Naive B cell (primary cell): ENCODE measurements around the gene INHBB. TPM values are rescaled to one million over a fixed set of nuclear protein-coding genes. Genes with fewer than 3 reads are reported as not detected.

Experiments
- ATAC-seq, 2 donors: fragments of 150-1000 bp; cut with Tn5 transposase; 2 replicates each; pipeline ENCODE4 v1.10.0; 2021; ENCODE audit warnings: low read depth in 2 of 2, mild to moderate bottlenecking in 2 of 2, moderate library complexity in 2 of 2
- DNase-seq: peaks from one replicate; pipeline ENCODE4 v3.0.0; 2022
- H3K27ac Mint-ChIP-seq, 6 donors: one replicate each; pipeline ENCODE4 v1.8.0; 2020 to 2022; ENCODE audit warnings: mild to moderate bottlenecking in 6 of 6, mixed read lengths in 6 of 6, moderate library complexity in 5 of 6, inconsistent platforms in 2 of 6
- H3K27me3 Mint-ChIP-seq, 3 donors: one replicate each; pipeline ENCODE4 v1.8.0; 2021 to 2022; ENCODE audit warnings: mixed read lengths in 3 of 3, mild to moderate bottlenecking in 1 of 3
- H3K36me3 Mint-ChIP-seq, 2 donors: one replicate each; pipeline ENCODE4 v1.8.0; 2020 to 2022; ENCODE audit warnings: mixed read lengths in 2 of 2, inconsistent platforms in 1 of 2, mild to moderate bottlenecking in 1 of 2
- H3K4me1 Mint-ChIP-seq, 3 donors: one replicate each; pipeline ENCODE4 v1.8.0; 2020 to 2022; ENCODE audit warnings: mixed read lengths in 3 of 3, inconsistent platforms in 1 of 3, mild to moderate bottlenecking in 1 of 3, moderate library complexity in 1 of 3
- H3K4me3 Mint-ChIP-seq, 8 donors: one replicate each; pipeline ENCODE4 v1.8.0; 2020 to 2022; ENCODE audit warnings: mild to moderate bottlenecking in 8 of 8, mixed read lengths in 8 of 8, moderate library complexity in 8 of 8, inconsistent platforms in 2 of 8
- H3K9me3 Mint-ChIP-seq, 7 donors: one replicate each; pipeline ENCODE4 v1.8.0; 2020 to 2022; ENCODE audit warnings: mixed read lengths in 7 of 7, mild to moderate bottlenecking in 5 of 7, inconsistent platforms in 2 of 7, moderate library complexity in 1 of 7
- polyA plus RNA-seq, 6 donors: library from polyadenylated mRNA; unstranded; fragments of 300-500 nt; fragmentation: Illumina TruSeq; gene quantifications; one replicate each; pipeline ENCODE4 v1.2.3, GENCODE V29; 2021; ENCODE audit warnings: low read depth in 6 of 6

The INHBB gene
- polyA plus RNA-seq: under 1 TPM in 1 of 6 donors, not detected in 5; 0.09 TPM

DNA sequence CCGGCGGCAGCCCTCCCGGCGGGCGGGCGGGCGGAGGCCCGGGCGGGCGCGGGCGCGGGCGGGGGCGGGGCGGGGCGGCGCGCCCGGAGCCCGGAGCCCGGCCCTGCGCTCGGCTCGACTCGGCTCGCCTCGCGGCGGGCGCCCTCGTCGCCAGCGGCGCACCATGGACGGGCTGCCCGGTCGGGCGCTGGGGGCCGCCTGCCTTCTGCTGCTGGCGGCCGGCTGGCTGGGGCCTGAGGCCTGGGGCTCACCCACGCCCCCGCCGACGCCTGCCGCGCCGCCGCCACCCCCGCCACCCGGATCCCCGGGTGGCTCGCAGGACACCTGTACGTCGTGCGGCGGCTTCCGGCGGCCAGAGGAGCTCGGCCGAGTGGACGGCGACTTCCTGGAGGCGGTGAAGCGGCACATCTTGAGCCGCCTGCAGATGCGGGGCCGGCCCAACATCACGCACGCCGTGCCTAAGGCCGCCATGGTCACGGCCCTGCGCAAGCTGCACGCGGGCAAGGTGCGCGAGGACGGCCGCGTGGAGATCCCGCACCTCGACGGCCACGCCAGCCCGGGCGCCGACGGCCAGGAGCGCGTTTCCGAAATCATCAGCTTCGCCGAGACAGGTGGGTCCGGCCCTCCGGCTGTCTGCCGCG is at the start of gene INHBB:
TSS of gene INHBB (plus strand) at position 111 of the 641 bp plus-strand sequence. CDS start at position 164, 53 bp downstream.
- peak; percentile 15 to 22 for ATAC-seq
- peaks cover 58 to 70% (median 60%) of the 10 kb centered on the region in 3 donors for H3K27me3 Mint-ChIP-seq

DNA sequence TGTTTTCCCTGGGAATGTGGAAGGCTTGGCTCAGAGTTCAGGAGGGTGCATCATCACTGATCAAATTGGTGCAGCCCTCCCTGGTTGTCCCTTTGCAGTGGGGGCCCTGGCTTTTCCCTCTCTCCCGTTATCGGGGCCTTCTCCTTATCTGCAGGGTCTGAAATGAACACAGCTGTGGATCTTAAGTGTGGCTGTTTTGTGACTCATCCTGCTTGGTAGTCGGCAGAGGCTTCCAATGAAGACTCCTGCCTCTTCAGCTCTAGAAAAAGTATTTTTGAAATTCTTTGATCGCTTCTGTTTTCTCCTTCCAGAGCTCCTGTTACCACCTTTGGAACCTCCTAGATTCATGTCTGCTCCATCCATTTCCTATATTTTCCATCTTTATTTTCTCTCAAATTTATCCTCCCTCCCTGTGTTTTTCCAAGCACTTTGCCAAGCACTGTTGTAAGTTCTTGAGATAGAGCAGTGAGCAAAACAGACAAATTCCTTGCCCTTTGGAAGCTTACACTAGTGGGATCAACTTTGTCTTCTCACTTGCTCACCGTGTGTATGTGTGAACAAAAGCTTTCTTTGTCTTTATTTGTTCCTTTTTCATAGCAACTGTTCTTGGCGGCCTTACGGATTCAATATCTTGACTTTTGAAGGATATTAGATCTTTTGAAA is 47.6 kb upstream of the INHBB start:
- peak overlapping the region in 1 of 6 donors; percentile 34 for H3K27ac Mint-ChIP-seq
- no peak overlapping the region for H3K4me3 Mint-ChIP-seq
- peaks cover 6 to 23% (median 15%) of the 10 kb centered on the region in 3 donors for H3K4me1 Mint-ChIP-seq
- H3K27me3 Mint-ChIP-seq: no peaks in the 10 kb centered on the region
- H3K36me3 Mint-ChIP-seq: peaks cover 16 to 30% of the 10 kb centered on the region in 2 donors
- ATAC-seq: no peak
- no peak for DNase-seq
- H3K9me3 Mint-ChIP-seq: no peaks in the 10 kb centered on the region

More for the DNA sequence above, at the start of gene INHBB:
- no peaks in the 10 kb centered on the region for H3K36me3 Mint-ChIP-seq
- peak within 1 kb of the TSS; percentile 75 to 93 (median 82) for H3K4me3 Mint-ChIP-seq
- peak within 1 kb of the TSS in 2 of 6 donors; percentile 76 to 85 for H3K27ac Mint-ChIP-seq
- no peak for DNase-seq
- peaks cover 0 to 2% (median 0%) of the 10 kb centered on the region in 7 donors for H3K9me3 Mint-ChIP-seq
- H3K4me1 Mint-ChIP-seq: peaks cover 16 to 28% (median 25%) of the 10 kb centered on the region in 3 donors

DNA sequence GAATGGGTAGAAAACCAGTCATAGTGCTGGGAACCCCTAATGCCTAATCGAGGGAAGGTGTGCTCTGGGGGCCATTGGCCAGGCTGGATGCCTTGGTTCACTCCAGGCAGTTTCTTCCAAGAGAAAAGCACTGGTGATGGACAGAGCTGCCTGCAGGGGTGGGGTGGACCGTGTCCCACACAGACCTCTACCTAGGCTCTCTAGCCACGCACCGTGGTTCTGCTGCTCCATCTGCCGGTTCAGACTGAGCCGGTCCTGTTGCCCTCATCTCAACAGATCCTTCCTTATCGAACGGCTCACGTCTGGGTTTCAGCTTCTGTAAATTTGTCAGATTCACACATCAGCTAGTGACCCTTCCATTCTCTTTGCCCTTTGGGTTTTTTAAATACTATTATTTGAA is 46.9 kb upstream of the INHBB start:
- Mint-ChIP-seq H3K4me1 (peaks cover 6 to 18% (median 11%) of the 10 kb centered on the region in 3 donors), H3K4me3 (no peak overlapping the region), H3K36me3 (peaks cover 16 to 30% of the 10 kb centered on the region in 2 donors), H3K27ac (no peak overlapping the region), H3K27me3 (no peaks in the 10 kb centered on the region), H3K9me3 (no peaks in the 10 kb centered on the region)
- ATAC-seq: no peak
- no peak for DNase-seq

DNA sequence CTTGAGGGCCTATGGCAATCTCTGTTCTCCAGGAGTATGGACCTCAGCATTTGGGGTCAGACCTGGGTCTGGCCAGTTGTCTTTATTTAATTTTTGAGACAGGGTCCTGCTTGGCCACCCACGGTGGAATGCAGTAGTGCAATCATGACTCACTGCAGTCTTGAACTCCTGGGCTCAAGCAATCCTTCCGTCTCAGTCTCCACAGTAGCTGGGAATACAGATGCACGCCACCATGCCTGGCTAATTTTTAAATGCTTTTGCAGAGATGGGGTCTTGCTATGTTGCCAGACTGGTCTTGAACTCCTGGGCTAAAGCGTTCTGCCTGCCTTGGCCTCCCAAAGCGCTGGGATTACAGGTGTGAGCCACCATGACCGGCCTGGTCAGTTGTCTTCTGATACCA is 46.4 kb upstream of the INHBB start:
- no peak overlapping the region for H3K27ac Mint-ChIP-seq
- H3K27me3 Mint-ChIP-seq: no peaks in the 10 kb centered on the region
- peaks cover 16 to 30% of the 10 kb centered on the region in 2 donors for H3K36me3 Mint-ChIP-seq
- DNase-seq (no peak), ATAC-seq (no peak)
- H3K4me3 Mint-ChIP-seq: no peak overlapping the region
- no peaks in the 10 kb centered on the region for H3K9me3 Mint-ChIP-seq
- H3K4me1 Mint-ChIP-seq: peaks cover 6 to 18% (median 10%) of the 10 kb centered on the region in 3 donors

DNA sequence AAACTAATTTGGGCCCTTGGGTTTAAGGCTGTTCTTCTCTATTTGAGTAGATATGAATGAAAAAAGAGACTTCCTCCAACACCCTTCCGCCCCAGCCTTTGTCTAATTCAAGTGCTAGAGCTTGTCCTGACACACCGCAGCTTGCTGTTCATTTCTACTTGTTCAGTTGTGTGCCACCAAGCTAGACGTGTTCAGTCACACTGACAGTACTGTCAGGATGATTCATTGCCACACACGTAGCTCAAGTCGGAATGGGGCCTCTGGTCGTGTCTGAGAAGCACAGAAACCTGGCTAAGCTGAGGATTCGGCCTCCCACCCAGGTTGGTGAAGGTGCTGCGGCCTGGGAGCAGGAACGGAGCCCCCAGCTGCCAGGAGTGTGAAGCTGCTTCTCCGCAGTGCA is 45.6 kb upstream of the INHBB start:
- ATAC-seq (no peak), DNase-seq (no peak)
- H3K4me3 Mint-ChIP-seq: no peak overlapping the region
- H3K4me1 Mint-ChIP-seq: peaks cover 6 to 18% (median 10%) of the 10 kb centered on the region in 3 donors
- peaks cover 16 to 29% of the 10 kb centered on the region in 2 donors for H3K36me3 Mint-ChIP-seq
- no peaks in the 10 kb centered on the region for H3K27me3 Mint-ChIP-seq
- no peaks in the 10 kb centered on the region for H3K9me3 Mint-ChIP-seq
- peak overlapping the region in 1 of 6 donors; percentile 7 for H3K27ac Mint-ChIP-seq

DNA sequence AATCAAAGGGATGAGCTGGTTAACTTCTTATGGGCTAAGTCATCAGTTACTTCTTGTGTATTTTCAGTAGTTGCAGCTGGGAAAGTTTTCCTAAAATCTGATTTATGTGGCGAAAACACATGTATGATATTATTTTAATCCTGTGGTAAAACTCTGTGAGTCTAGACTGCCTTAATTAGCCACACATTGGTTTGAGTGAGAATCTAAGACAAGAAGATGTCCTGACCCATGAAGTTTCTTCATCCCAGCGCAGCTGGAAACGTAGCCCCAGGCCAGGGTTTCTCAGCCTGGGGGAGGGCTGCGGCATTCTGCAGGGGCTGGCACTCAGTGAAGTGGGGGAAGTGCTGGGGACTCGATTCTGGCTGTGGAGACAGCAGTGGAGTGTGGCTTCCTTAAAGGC is 44.7 kb upstream of the INHBB start:
- DNase-seq (no peak), ATAC-seq (no peak)
- peaks cover 16 to 24% of the 10 kb centered on the region in 2 donors for H3K36me3 Mint-ChIP-seq

DNA sequence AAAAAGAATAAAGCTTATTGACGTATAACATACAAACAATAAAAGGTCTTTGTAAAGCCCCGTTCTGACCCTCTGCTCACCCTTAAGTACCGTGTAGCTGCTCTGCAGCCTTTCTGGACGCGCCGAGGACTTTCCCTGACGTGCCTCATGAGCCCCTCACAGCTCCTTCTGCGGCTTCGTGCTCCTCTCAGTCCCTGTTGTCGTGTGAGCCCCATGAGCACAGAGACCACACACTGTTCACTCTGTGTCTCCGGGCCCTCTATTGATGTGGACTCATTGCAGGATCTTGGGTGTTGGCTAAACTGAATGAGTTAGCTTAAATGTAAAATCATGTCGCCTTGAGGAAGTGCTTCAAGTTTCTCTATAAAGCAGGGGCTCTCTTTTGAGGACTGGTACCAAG is 43.6 kb upstream of the INHBB start:
- DNase-seq: no peak
- H3K27ac Mint-ChIP-seq: peak overlapping the region in 1 of 6 donors; percentile 2
- no peaks in the 10 kb centered on the region for H3K9me3 Mint-ChIP-seq

More for the DNA sequence above, 44.7 kb upstream of the INHBB start:
- Mint-ChIP-seq H3K9me3 (no peaks in the 10 kb centered on the region), H3K27ac (no peak overlapping the region), H3K4me3 (no peak overlapping the region), H3K27me3 (no peaks in the 10 kb centered on the region), H3K4me1 (peaks cover 12 to 26% (median 17%) of the 10 kb centered on the region in 3 donors)

DNA sequence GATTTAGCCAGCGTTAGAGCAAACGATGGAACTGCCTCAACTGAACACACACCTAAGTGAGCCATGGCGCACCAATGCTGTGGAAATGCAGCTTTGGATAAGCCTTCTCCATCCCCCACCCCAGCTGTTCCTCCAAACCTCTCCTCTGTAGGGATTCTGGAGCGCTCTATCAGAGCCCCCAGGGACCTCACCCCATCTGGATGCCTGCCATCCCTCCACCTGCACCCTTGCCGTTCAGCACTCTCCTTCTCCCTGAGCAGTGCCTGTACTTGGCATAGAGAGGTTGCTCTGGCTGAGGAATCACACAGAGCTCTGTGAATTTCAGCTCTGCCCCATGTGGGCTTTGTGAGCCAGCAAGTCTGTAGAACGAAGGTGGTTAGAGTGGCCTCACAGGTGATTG is 42.8 kb upstream of the INHBB start:
- peak overlapping the region in 5 of 6 donors; percentile 8 to 70 (median 49) for H3K27ac Mint-ChIP-seq
- no peak overlapping the region for H3K4me3 Mint-ChIP-seq
- no peaks in the 10 kb centered on the region for H3K27me3 Mint-ChIP-seq
- DNase-seq (no peak), ATAC-seq (no peak)
- H3K4me1 Mint-ChIP-seq: peaks cover 12 to 27% (median 17%) of the 10 kb centered on the region in 3 donors
- H3K36me3 Mint-ChIP-seq: peaks cover 9 to 13% of the 10 kb centered on the region in 2 donors
- no peaks in the 10 kb centered on the region for H3K9me3 Mint-ChIP-seq

More for the DNA sequence above, 43.6 kb upstream of the INHBB start:
- peaks cover 10 to 19% of the 10 kb centered on the region in 2 donors for H3K36me3 Mint-ChIP-seq
- ATAC-seq: no peak
- H3K27me3 Mint-ChIP-seq: no peaks in the 10 kb centered on the region
- peaks cover 12 to 27% (median 17%) of the 10 kb centered on the region in 3 donors for H3K4me1 Mint-ChIP-seq
- no peak overlapping the region for H3K4me3 Mint-ChIP-seq

DNA sequence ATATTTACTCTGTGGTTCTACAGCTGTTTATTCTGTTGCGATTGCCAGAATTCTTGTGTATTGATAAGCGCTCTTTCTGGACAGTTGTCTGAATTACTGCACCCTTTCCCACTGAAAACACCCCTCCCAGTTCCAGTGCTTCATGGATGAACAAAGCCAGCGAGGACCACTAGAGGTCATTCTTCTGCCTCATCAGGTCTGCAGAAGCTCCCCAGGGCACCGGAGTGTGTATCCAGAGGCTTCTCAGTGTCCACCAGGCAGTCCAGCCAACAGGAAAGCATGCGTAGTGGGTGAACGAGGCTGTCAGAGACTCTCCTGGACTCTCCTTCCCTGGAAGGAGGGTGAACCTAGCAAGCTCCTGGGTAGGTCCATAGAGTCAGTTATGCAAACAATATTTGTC is 40.6 kb upstream of the INHBB start:
- H3K36me3 Mint-ChIP-seq: no peaks in the 10 kb centered on the region
- no peak for ATAC-seq
- H3K27ac Mint-ChIP-seq: peak overlapping the region in 1 of 6 donors; percentile 38

DNA sequence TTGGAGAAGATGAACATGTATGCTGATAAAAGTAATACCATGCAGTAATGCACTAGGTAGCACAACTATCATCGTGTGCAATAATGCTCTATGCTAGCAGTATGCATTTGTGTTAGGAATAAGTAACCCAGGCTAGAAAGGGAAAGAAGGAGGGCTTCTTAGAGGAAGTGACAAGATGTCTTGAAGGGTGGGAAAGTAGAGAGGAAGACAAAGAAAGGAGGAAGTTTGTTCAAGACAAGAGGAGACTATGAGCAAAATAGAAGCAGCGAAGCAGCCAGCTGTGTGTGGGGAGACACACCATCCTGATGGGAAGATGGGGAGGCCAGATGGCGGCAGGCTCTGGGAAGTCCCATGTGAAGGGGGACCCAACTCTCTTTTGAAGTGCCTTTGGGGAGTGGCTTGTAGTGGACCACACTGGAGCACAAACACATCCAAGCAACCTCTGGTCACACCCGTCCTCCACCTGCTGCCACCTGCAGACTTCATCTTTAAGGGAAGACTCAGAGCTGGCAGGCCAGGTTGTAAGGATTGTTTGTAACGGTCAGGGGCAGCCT is 39.9 kb upstream of the INHBB start:
- ATAC-seq (no peak), DNase-seq (no peak)
- Mint-ChIP-seq H3K9me3 (no peaks in the 10 kb centered on the region), H3K4me1 (peaks cover 15 to 27% (median 17%) of the 10 kb centered on the region in 3 donors), H3K27me3 (no peaks in the 10 kb centered on the region), H3K36me3 (no peaks in the 10 kb centered on the region), H3K27ac (peak overlapping the region in 4 of 6 donors; percentile 0 to 57 (median 28)), H3K4me3 (peak overlapping the region in 2 of 8 donors; percentile 11 to 14)

More for the DNA sequence above, 40.6 kb upstream of the INHBB start:
- Mint-ChIP-seq H3K27me3 (no peaks in the 10 kb centered on the region), H3K9me3 (no peaks in the 10 kb centered on the region), H3K4me1 (peaks cover 15 to 27% (median 17%) of the 10 kb centered on the region in 3 donors), H3K4me3 (no peak overlapping the region)
- DNase-seq: no peak

DNA sequence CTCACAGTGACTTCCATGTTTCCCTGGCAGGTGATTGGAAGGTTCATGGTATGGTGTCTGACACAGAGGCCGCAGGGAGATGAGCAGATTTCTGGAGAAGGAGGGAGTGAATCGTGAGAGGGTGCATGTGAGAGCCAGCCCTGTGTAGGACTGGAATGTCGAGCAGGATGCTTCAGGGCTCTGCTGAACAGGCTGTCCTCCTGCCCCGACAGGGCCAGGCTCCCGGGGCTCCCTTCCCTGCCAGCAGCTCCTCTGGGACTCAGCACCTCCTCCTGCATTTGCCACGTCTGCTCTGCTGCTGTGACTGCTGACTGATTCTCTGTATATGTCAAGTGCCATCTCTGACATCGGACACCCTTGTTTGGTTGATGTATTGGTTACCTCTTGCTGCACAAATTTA is 38.5 kb upstream of the INHBB start:
- no peak overlapping the region for H3K4me3 Mint-ChIP-seq
- no peaks in the 10 kb centered on the region for H3K9me3 Mint-ChIP-seq
- H3K36me3 Mint-ChIP-seq: no peaks in the 10 kb centered on the region
- no peak for DNase-seq
- no peak overlapping the region for H3K27ac Mint-ChIP-seq
- peaks cover 14 to 19% (median 15%) of the 10 kb centered on the region in 3 donors for H3K4me1 Mint-ChIP-seq
- H3K27me3 Mint-ChIP-seq: peaks cover 0 to 5% (median 0%) of the 10 kb centered on the region in 3 donors
- ATAC-seq: no peak

DNA sequence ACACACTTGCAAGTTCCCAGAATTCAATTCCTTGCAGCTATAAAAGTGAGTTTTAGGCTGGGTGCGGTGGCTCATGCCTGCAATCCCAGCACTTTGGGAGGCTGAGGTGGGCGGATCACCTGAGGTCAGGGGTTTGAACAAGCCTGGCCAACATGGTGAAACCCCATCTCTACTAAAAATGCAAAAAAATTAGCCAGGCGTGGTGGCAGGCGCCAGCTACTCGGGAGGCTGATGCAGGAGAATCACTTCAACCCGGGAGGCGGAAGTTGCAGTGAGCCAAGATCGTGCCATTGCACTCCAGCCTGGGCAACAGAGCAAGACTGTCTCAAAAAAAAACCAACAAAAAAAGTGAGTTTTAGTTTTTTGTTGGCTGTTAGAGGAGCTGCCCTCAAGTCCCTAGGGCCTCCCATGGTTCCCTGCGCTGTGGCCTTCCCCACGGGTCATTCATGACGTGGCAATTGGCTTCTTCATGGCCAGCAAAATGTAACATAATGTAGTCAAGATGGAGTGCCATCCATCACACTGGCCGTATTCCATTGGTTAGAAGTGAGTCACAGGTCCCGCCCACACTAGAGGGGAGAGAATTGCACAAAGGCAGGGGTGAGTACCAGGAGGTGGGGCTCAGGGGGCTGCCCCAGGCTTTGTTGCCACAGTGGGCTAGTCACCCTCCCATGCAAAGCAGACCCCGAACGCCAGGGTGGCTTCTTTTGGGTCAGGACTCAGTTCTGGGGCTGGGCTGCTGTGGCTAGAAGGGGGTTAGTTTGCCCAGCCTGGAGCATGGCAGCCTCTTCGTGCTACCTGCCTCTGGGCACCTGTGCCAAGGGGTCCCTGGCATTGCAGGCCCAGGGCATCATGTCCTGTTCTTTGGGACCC is 37.7 kb upstream of the INHBB start:
- no peak for DNase-seq
- Mint-ChIP-seq H3K4me1 (peaks cover 12 to 20% (median 14%) of the 10 kb centered on the region in 3 donors), H3K4me3 (peak overlapping the region in 1 of 8 donors; percentile 21), H3K36me3 (no peaks in the 10 kb centered on the region), H3K27ac (no peak overlapping the region), H3K9me3 (no peaks in the 10 kb centered on the region), H3K27me3 (peaks cover 0 to 6% (median 3%) of the 10 kb centered on the region in 3 donors)
- ATAC-seq: no peak

DNA sequence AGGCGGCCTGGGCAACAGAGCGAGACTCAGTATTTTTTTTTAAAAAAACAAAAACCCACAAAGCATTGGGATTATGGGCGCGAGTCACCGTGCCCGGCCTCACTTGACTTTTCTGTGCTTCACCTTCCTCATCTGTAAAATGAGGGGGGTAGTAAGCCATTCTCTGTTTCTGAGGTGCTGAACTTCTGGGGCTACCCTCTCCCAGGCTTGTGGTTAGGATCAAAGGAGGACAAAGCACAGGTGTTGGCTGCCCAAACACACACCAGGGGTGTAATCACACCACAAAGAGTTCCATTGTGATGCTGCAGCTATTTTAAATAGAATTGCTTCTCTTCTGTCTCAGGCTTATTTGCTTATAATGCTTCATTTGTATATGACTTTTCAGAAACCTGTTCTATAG is 35.8 kb upstream of the INHBB start:
- no peak for DNase-seq
- peaks cover 12 to 29% (median 20%) of the 10 kb centered on the region in 3 donors for H3K4me1 Mint-ChIP-seq
- no peak overlapping the region for H3K27ac Mint-ChIP-seq

More for the DNA sequence above, 35.8 kb upstream of the INHBB start:
- Mint-ChIP-seq H3K4me3 (no peak overlapping the region), H3K27me3 (peaks cover 12 to 21% (median 14%) of the 10 kb centered on the region in 3 donors), H3K36me3 (no peaks in the 10 kb centered on the region), H3K9me3 (no peaks in the 10 kb centered on the region)
- ATAC-seq: no peak
